Bone marrow (tissue), 2 donors: ENCODE data around the gene OGDH.

ENCODE experiments used
- DNase-seq, 2 donors: peaks; one replicate each; lab custom pipeline; 2025; lab: John Stamatoyannopoulos, UW

The OGDH gene

DNA sequence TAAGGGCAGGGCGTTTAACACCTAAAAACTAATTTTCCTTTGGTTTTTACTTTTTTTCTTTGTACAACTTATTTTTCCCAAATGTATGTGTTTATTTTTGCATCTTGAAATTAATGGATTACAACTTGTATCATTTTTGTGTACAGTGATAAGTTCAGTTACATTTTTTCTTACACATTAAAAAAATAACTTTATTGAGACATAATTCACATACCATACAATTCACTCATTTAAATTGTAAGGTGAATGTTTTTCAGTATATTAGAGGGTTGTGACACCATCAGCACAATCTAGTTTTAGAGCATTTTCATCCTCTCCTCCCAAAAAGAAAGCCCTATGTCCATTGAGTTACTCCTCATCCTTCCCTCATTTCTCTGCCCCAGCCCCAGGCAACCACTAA is 11.6 kb downstream of the OGDH start:
- no peak for DNase-seq

DNA sequence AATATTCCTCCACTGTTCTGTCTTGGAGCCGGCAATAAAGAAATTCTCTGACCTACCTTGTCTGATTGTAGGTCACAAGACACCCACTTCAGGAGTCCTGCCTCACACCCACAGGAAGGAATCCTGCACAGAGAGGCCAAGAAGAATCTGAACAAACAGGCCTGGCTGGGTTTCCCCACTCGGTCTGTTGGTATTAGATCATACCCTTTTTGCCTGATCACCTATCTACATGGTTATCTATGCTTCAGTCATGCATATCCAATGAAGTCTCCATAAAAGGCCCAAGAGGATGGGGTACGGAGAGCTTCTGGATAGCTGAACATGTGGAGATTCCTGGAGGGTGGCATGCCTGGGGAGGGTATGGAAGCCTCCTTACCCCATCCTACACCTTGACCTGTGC is 12.3 kb downstream of the OGDH start:
- DNase-seq: no peak

DNA sequence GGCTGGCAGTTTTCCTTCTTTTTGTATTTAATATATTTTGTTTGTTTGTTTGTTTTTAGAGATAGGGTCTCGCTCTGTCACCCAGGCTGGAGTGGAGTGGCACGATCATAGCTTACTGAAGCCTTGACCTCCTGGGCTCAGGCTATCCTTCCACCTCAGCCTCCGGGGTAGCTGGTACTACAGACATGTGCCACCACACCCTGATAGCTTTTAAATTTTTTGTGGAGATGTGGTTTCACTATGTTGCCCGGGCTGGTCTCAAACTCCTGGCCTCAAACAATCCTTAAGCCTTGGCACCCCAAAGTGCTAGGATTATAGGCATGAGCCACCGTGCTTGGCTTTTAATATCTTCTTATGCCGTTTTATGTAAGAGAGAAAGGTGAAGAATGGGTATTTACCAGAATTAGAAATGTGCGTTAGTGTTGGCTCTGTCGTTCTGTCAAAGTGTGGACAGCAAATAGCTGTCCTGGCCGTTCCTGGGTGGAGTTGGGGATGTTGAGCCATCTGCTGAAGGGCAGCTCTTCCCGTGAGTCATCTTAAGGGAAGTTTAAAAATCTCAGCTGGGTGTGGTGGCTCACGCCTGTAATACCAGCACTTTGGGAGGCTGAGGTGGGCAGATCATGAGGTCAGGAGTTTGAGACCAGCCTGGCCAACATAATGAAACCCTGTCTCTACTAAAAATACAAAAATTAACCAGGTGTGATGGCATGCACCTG is 14.8 kb downstream of the OGDH start:
- DNase-seq: no peak

DNA sequence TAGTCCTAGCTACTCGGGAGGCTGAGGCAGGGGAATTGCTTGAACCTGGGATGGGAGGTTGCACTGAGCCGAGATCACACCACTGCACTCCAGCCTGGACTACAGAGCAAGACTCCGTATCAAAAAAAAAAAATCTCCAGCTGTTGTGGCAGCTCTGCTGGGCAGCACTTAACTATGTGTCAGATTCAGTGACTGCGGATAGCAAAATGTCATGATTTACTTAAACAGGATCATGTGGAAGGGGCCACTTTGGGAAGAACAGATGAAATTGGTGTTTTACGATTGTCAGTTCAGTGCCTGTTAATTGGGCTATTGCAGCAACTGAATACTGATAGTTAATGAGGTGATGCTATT is 15.3 kb downstream of the OGDH start:
- DNase-seq: no peak

DNA sequence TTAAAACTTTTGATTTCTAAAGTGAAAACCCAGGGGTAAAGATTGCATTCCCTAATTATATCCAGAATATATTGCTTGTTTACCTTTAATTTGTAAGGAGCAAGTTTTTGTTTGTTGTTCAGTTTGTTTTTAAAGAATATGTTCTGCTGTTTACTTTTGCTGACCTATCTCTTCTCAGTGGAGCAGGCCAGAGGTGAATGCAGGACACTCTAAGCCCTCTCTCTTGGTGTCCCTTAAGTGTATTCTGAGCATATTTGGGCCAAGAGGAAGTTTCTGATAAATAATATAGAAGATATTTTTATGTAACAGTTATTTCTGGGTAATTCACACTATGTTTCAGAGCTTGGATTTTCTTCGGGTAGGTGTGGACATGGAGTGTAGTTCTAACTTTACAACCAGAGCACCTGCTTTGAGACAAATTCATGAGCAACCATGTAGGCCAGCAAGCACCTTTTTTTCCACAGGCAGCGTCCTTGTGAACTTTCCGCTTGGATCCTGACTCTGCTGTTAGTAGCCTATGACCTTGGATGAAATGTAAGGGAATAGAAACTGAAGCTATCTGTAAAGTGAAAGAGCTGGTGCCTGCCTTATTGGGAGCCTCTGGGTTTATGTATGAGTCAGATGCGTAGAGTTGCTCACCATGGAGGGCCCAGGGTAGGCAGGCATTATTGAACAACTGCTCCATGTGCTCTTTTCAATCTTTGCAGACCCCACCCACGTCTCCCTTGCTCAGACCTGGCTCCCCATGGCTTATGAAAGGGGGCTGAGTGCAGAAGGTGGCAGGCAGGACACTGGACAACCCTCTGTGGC is 16.1 kb downstream of the OGDH start:
- DNase-seq: peak in 1 of 2 donors; percentile 12

DNA sequence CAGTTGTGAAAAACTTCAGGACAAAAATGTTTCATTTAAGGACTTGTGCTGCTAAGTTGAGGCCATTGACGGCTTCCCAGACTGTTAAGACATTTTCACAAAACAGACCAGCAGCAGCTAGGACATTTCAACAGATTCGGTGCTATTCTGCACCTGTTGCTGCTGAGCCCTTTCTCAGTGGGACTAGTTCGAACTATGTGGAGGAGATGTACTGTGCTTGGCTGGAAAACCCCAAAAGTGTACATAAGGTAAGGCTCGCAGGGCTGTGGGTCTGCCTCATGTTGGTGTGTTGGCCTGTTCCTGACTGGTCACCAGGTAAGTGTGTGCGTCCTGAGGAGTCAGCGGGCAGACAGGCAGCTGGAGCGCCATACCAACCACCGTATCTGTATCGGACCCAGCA is 17.9 kb downstream of the OGDH start:
- DNase-seq: no peak

DNA sequence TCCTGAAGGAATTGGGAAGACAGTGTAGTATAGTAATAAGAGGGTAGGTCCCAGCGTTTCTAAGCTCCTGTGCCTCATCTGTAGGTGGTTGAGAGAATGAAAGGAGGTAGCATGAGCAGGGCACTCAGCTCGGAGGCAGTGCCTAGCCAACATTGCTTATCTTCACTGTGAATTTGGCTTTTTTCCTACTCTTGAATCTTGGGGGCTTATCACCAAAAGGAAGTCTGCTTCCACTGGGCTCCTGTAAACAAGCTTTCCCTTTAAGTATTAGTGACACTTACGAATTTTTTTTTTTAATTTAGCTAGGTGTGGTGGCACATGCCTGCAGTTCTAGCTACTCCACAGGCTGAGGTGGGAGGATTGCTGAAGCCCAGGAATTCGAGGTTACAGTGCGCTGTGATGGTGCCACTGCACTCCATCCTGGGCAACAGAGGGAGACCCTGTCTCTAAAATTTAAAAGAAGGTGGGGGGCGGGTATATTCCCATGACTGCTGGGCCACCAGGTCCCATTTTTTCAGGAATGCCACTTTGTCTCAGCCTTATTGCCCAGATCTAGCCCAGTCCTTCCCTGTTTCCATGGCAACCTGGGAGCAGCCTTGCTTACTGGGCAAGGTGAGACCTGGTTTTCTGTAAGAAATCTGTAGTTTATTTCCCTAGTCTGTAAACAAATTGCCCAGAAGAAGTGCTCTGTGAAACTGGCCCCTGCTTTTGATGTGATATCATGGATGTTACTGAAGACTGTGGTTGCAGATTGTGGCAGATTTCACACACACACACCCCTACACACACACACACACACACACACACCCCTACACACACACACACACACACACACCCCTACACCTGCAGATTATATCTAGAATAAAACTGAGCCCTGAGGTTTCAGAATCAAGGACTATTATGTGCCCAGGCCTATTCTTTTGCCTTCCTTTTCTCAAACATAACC is 19.4 kb downstream of the OGDH start:
- DNase-seq: no peak

DNA sequence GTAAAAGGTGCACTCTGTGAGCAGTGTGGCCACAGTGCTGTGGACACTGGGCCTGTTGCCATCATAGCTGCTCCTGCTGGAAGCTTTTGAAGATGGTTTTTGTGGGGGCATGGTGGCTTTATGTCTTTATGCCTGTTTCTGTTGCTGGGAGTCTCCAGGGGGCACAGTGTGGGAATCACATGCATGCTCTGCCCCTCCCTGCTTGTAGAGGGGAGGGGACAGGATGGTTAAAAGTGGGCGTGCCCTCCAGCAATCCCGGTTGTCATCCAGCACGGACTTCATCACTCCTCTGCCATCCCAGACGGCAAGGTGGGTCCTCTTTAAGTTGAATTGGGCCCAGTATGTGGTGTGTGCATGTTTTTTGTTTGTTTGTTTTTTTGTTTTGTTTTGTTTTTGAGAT is 20.2 kb downstream of the OGDH start:
- DNase-seq: no peak

DNA sequence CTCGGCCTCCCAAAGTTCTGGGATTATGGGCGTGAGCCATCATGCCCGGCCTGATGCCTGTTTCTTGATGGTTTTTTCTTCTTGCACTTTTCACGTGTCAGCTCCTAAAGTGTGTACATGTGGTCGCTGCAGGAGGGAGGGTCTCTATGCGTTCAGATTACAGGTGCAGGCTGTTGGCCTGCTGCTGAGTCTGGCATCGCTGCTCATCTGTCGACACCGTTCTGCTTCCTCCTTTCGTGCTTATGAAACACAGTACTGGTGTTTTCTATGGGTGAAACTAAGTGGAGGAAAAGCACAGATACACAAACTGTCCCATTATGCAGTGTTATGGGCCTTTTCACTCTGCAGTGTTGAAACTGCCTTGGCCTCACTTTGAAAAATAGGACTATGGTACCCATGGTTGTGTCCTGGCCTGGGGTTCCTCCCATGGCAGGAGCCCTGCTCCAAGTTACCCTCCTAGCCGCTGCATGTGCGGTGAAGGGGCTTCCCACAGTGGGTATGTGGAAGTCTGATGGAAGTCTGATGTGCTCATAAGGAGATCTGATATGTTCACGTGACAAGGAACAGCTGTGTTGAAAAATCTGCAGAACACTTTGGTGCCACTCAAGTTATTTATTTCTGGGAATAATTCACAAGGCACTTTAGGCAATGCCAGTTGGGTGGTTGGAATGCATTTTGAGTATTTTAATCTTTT is 23.5 kb downstream of the OGDH start:
- DNase-seq: no peak

DNA sequence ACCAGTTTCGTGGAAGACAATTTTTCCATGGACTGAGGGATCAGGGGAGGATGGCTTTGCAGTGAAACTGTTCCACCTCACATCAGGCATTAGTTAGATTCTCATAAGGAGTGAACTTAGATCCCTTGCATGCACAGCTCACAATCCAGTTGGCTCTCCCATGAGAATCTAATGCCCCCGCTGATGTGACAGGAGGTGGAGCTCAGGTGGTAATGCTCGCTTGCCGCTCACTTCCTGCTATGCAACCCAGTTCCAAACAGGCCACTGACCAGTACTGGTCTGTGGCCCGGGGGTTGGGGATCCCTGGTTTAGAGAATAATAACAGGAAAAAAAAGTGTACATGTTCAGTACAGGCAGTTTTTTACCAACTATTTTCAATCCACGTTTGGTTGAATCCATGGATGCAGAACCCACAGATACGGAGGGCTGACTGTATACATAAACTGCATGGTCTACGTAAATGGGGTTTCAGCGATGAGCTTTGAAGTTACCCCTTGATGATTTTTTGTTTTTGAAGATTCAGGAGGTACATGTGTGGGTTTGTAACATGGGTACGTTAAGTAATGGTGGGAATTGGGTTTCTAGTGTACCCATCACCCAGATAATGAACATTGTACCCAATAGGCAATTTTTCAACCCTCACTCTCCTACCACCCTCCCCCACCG is 24.5 kb downstream of the OGDH start:
- no peak for DNase-seq

DNA sequence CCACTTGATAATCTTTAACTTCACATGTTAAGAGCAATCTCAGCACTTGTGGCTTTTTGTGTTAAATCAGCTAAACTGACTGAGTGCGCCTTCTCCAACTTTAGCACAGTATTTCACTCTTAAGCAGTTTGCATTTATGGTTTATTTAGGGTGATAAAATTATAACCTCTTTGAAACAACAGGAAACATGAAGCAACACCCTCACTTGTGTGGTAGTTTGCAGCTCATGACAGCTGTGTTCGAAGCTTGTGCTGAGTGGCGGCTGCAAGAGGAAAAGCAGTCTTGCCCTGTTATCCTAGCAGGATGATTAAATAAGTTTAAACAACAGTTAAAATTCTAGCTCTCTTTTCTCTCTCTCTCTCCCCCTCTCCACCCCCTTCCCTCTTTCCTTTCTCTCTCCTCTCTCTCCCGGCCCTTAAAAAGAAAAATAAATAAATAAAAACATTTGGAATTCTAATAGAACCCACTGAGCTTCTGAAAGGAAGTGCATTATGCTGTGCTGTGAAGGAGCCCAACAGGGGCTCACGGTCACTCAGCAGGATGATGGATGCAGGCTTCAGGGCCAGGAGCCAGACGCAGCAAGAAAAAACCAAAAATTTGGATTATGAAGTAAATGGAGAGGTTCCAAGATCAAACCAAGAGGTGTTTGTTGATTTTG is 25.2 kb downstream of the OGDH start:
- DNase-seq: peak in 1 of 2 donors; percentile 34

DNA sequence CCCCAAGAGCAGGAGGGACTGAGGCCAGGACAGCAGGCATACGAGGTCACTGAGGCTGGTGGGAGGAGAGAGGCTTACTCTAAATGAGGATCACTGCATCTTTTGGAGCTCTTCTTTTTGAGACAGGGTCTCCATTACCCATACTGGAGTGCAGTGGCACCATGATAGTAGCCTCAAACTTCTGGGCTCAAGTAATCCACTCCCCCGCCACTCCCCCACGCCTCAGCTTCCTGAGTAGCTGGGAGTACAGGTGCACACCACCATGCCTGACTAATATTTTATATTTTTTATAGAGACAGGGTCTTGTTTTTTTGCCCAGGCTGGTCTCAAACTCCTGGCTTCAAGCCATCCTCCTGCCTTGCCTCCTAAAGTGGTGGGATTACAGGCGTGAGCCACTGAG is 25.8 kb downstream of the OGDH start:
- no peak for DNase-seq

DNA sequence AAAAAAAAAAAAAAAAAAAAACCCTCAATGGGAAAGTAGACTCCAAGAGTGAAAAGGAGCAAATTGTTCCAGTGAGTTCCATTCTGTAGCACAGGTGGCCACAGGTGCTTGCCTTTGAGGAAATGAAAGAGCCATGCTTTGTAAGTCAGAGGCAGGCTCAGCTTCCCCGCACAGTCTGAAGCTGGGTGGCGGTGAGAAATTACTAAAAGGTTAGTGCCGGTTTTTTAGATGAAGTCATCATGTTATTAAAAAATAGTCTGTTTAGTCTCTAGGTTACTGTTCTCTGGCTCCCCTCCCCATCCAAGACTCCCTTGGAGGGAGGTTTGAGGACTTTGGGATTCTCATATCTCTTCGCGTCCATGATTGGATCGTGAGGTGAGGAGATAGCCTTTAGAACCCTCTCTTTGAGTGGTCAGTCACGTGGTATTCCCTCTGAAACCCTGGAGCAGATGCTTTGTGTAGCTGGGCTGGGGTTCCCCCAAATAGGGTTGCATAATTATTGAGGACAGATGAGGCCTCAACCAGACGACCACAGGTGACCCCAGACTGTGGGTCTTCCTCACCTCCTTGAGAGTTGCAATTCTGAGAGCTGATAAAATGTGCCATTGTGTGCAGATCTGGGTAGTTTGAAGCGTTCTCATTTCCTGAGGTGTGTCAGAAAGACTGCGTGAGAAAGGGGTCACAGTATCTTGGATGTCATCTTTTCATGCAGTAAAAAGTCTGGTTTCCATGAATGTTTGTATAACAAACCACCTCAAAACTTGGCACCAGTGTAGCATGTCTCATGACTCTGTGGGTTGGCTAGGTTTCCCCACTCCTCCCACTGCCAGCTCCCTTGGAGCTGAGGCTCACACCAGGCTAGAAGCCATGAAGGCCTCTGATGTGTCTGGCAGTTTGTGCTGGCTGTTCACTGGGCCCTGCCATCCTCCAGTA is 27.1 kb downstream of the OGDH start:
- DNase-seq: peak in 1 of 2 donors; percentile 14

DNA sequence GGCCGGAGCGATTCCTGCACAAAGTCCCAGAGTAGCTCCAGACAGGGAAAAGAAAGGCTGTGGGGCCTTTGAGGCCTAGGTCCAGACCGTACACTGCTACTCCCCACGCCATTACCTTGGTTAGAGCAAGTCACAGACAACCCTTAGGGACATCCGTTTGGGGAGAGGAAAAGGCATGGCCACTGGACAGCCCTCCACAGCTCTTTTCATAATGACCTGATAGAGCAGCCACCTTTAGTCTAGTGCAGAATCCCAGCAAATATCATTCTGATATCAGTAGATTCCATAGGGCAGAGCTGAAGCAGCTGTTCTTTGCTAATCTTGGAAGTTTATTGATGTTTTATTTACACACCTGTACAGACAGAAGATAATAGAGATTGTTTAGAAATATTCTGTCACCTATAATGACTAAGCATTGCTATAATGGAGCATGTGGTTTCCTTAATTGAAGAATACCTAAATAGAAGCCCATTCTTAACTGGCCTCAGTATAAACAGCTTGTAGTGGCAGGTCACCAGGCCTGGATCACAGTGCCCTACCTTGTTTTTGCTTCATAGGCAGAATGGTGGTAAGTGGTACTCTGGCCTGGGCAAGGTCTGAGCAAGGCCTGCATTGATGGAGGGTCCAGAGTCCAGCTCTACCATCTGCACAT is 27.9 kb downstream of the OGDH start:
- DNase-seq: no peak

DNA sequence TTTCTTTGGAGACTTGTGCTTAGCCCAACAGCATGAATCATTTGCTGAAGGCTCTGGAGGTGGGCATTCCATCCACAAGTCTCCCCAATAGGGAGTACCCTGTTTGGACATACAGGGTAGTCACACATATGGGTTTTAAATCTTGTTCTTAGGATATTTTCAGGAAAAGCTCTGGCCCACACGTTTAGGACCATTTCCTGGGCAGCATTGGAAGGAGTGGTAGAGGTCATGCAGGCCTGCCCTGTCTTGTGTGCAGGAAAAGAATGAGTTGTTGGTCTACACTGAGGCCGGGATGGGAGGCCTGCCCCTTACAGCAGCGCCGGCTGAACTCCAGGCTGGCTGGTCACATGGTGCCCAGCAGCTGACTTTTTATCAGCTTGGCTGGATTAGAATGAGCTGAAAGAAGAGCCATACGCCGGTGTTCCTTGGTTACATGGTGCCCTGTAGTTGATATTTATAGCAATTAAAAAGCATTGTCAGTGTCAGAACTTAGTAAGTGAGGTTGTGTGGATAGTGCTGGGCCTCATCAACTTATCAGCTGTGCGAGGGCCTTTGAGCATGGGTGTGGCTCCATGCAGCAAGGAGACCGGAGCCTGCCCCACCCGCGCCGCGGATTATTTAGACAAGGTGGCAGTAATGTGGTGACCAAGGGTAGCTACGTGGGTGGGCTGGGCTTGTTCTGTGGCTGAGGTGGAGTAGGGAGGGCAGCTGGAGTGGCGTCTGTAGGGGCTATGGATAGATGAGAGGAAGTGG is 28.6 kb downstream of the OGDH start:
- no peak for DNase-seq

DNA sequence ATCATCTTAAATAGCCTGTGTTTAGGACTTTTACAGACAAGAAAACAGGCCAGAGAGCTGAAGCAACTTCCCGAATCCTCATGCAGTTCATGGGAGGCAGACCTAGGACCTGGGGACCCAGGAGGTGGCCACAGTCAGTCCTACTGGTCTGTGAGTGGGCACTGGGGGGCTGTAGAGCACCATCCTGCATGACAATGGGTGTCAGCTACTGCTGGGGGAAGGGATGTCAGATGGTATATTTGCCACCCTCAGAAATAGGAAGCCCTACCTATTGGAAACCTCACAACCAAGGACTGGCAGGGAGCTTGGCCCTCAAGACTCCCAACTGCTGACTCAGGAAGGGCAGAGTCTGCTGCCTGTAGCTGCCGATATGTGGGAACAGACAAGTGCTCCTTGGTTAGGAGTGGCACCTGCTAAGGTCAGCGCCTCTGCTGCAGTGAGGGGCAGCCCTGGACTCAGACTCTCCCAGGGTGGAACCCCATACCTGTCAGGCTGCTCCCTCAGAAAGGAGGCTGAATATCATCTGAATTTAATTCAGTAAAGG is 29.7 kb downstream of the OGDH start:
- no peak for DNase-seq

DNA sequence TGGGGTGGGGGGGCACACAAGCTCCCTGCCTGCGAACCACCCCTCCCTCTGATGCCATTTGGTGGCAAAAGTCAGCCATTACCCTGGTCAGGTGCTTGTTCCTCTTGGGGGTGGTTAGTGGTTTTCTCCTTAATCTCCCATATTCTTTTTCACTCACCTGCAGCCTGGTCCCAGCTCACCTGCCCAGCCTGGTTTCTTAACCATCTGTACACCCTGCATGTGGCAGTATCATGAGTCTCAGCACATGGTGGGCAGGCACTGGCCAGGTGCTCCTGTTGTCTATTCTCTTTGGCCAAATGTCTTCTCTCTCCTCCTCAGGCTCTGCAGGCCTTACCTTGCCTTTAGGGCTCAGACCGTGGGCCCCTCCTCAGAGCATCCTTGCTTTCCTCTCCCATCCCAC is 30.5 kb downstream of the OGDH start:
- DNase-seq: no peak
